GM19193 (cell line): ENCODE results near the gene UBASH3A.

Experiments used
- POLR2A ChIP-seq: IDR thresholded peaks from 4 replicates; pipeline ENCODE4 v1.6.1; 2011; ENCODE audit not compliant: insufficient read depth, insufficient read length; ENCODE audit errors: extremely low read depth

UBASH3A gene

GRCh38 chr21:42383331-42383730 is 20.4 kb upstream of the UBASH3A start:
- no peak for TF ChIP-seq POLR2A

- no peak for TF ChIP-seq POLR2A
These were observed 19.4 kb upstream of the UBASH3A start for GRCh38 chr21:42384156-42384945.

GRCh38 chr21:42384989-42385388 is 18.7 kb upstream of the UBASH3A start:
- no peak for TF ChIP-seq POLR2A

GRCh38 chr21:42385619-42386018 is 18.1 kb upstream of the UBASH3A start:
- TF ChIP-seq POLR2A: no peak

GRCh38 chr21:42386034-42386591 is 17.6 kb upstream of the UBASH3A start:
- no peak for TF ChIP-seq POLR2A

GRCh38 chr21:42387164-42387563 is 16.5 kb upstream of the UBASH3A start:
- TF ChIP-seq POLR2A: no peak

- no peak for TF ChIP-seq POLR2A
These were observed 15.8 kb upstream of the UBASH3A start for GRCh38 chr21:42387843-42388340.

- peak; percentile 50 for TF ChIP-seq POLR2A
These were observed 14.8 kb upstream of the UBASH3A start for GRCh38 chr21:42388740-42389448.

- TF ChIP-seq POLR2A: no peak
These were observed 14.3 kb upstream of the UBASH3A start for GRCh38 chr21:42389449-42389835.

GRCh38 chr21:42390193-42390592 is 13.5 kb upstream of the UBASH3A start:
- no peak for TF ChIP-seq POLR2A

- no peak for TF ChIP-seq POLR2A
These were observed 13.0 kb upstream of the UBASH3A start for GRCh38 chr21:42390696-42391095.

GRCh38 chr21:42391297-42391696 is 12.4 kb upstream of the UBASH3A start:
- TF ChIP-seq POLR2A: no peak

GRCh38 chr21:42392731-42393442 is 10.8 kb upstream of the UBASH3A start:
- TF ChIP-seq POLR2A: no peak

GRCh38 chr21:42393443-42393950 is 10.2 kb upstream of the UBASH3A start:
- TF ChIP-seq POLR2A: no peak

GRCh38 chr21:42395302-42395701 is 8.4 kb upstream of the UBASH3A start:
- no peak for TF ChIP-seq POLR2A
